Measurements from ENCODE around the gene GPR160.
"Not testable (repeated sequence)": the region's sequence is repeated elsewhere in the genome, so short reads cannot be mapped to it uniquely, and the experiment has no call there.

Gene GPR160

GRCh38 chr3:170037463-170038433, at the start of gene GPR160:
TSS of gene GPR160 (plus strand) at chr3:170037995. CDS start at chr3:170083973, 45,978 bp downstream.
- DNase-seq (ENCODE audit: low read depth, low spot score) = peak; percentile 57

GRCh38 chr3:169990431-169990830, 47.4 kb upstream of the GPR160 start:
- DNase-seq (ENCODE audit: low read depth, low spot score) = no peak

DNA sequence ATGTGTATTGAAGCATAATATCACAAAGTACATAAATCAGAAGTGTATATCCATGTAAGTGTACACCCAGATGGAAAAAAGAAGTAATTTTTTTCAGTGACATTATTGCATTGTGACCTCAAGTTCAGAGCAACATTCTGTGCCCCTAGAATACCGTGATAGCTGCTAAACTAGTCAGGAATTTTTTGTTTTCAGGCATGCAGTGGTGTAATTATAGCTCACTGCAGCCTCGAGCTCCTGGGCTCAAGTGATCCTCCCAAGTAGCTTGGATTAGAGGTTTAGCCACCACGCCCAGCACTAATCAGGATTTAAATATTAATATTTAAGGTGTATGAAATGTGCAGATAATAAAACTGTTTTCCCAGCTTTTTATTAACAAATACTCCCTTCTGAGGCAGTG, 45.6 kb upstream of the GPR160 start:
- DNase-seq (ENCODE audit: low read depth, low spot score) = no peak

GRCh38 chr3:169992781-169993180, 45.0 kb upstream of the GPR160 start:
- DNase-seq (ENCODE audit: low read depth, low spot score) = no peak

DNA sequence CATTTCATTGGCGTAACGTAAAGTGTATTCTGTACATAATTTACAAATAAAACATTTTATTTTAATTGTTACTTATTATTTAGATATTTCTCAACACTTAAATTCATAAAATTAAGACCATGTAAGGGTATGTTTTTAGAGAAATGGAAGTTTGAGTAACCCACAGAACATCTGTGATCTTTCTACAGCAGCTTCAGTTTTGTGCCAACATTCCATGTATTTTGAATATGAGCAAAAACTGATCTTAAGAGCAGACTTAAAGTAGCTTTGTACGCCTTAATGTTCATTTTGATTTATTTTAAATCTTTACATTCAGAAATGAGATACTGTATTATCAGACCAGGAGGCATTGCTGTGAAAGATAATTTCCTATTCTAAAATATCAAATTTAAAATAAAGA, 44.0 kb upstream of the GPR160 start:
- DNase-seq (ENCODE audit: low read depth, low spot score) = no peak

DNA sequence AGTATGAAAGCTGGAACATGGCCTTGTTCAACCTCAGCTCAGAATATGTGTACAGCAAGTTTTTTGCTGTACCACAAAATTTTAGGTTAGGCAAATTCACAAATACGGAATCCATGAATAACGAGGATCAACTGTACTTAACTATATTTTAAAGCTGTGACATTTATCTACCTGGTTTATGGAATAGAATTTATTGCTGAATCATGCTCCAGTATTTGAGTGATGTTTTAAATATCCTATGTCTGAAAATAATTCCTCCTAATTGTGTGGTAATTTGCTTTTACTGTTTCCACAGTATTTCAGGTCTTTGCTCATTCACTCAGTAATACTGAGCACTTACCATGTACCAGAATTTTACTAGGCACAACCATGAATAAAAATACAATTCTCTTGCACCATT, 41.7 kb upstream of the GPR160 start:
- DNase-seq (ENCODE audit: low read depth, low spot score) = no peak

- no peak for DNase-seq (ENCODE audit: low read depth, low spot score)
Measured at GRCh38 chr3:169998668-169999131, 39.1 kb upstream of the GPR160 start.

DNA sequence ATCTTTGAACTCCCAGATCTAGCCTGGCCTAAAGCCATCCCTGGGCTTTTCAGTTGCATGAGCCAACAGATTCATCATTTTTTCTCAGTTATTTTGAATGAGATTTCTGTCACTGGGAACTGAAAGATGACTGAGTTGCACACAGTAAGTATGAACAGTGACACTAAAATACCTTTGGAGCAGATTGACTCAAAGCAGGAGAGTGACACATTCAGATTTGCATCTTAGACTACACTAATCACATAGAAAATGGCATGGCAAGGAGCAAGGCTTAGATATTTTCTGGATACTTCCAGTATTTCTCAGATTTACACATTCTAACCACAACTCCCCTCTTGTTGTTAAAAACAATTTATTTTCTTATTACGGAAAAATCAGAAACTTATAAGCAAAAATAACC, 38.4 kb upstream of the GPR160 start:
- no peak for DNase-seq (ENCODE audit: low read depth, low spot score)

- DNase-seq (ENCODE audit: low read depth, low spot score) = no peak
Measured at GRCh38 chr3:170000051-170000450, 37.7 kb upstream of the GPR160 start.

DNA sequence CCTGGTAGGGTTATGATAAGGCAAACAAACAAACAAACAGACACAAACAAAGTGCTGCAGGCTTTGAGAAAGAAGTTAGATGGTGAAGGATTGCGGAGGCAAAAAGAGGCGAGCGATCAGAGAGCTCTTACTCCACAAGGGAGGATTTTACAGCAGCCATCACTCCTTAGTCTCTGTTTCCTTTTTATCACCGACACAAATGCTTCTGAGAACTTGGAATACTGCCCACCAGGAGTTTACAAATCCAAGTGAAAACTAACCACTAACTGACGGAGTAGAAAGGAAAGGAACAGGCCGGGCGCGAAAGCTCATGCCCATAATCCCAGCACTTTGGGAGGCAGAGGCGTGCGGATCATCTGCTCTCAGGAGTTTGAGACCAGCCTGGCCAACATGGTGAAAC, 35.6 kb upstream of the GPR160 start:
- DNase-seq (ENCODE audit: low read depth, low spot score) = no peak

DNA sequence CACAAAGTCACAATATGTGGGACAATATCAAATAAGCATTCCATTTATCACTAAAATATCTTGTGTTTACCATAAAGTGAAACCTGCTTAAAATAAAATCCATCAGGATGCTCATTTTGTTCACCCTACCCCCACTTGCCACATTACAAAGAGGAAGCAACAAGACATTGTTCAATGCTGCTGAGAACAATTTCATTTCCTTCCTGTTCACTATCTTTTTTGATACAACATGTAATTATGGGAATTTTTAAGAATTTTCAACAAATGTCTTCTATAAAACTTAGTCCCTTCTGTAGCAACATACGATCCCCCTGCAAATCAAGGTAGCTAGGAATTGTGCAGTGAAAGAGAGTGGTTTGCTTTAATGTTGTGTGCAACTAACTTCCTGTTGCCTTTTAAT, 34.9 kb upstream of the GPR160 start:
- no peak for DNase-seq (ENCODE audit: low read depth, low spot score)

- no peak for DNase-seq (ENCODE audit: low read depth, low spot score)
Measured at GRCh38 chr3:170003881-170004356, 33.9 kb upstream of the GPR160 start.

DNA sequence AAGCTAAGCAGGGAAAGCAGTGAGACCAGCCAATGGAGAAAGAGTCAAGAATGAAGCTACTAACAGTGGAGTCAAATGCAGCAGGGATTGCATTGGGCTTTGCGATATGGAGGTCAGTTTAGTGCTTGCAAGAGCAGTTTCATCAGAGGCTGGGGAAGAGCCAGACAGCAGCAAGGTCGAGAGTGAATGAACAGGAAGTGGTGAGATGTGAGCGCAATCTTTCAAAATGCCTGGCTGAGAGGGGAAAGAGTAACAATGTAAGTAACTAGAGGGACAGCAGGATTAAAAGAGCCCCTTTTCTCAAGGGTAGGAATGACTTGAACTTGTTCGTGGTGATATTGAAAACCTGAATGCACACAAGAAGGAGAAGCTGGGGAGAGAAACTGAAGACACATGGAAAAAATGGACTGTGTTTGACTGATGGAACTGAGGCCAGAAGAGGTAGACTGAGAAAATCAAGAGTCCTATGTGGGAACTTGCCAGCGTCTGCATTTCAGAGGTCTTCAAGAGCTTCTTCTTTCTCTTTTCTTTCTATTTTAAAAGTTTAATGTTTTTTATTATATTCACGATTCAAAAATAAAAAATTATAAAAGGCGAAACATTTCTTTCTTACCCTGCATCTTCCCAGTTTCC, 30.6 kb upstream of the GPR160 start:
- DNase-seq (ENCODE audit: low read depth, low spot score) = no peak

DNA sequence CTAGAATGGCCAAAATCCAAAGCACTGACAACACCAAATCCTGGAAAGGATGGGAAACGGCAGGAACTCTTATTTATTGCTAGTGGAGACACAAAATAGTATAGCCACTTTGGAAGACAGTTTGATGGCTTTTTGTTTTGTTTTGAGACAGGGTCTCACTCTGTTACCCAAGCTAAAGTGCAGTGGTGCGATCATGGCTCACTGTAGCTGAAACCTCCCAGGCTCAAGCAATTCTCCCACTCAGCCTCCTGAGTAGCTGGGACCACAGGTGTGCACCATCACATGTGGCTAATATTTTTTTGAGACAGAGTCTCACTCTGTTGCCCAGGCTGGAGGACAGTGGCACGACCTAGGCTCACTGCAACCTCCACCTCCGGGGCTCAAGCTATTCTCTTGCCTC, 27.3 kb upstream of the GPR160 start:
- no peak for DNase-seq (ENCODE audit: low read depth, low spot score)

DNA sequence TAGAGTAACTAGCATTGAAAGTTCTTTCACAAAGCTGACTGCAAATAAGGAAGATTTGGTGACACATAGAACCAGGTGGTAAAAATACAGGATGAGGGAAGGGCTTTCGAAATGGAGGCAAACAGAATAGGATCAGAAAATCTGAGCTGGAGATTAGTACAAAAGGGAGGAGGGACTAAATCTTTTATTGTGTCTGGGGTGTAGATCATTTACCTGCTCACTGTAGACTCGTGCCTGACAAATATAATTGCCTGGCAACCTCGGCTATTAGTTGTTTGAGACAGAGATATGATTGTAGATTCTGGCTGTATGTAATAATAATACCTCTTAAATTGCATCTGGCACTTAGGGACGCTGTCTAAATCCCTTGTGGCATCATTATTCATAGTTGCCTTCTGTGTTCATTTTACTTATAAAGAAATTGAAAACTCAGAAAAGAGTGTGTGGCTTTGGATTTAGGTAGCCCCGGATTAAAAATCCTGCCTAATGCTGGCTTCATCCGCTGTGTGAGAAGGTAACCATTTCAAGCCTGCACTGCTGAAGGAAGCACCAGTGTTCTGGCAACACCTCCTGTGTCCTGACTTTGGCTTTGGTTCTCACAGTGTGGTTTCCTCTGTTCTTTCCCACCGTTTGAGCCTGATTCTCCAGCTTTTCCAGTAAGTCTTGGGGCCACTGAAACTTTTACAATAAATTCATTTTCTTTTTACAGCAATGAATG, 25.0 kb upstream of the GPR160 start:
- no peak for DNase-seq (ENCODE audit: low read depth, low spot score)

DNA sequence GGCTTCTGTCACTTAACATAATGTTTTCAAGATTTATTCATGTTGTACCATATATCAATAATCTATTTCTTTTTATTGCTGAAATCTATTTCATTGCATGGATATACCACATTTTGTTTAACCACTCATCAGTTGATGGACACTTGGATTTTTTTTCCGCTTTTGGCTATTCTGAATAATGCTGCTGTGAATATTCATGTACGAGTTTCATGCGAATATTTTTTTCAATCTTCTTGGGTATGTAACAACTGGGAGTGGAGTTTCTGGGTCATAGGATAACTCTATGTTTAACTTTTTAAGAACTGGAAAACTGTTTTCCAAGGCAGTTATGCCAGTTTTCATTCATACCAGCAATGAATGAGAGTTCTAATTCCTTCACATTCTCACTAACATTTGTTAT, 21.7 kb upstream of the GPR160 start:
- no peak for DNase-seq (ENCODE audit: low read depth, low spot score)

DNA sequence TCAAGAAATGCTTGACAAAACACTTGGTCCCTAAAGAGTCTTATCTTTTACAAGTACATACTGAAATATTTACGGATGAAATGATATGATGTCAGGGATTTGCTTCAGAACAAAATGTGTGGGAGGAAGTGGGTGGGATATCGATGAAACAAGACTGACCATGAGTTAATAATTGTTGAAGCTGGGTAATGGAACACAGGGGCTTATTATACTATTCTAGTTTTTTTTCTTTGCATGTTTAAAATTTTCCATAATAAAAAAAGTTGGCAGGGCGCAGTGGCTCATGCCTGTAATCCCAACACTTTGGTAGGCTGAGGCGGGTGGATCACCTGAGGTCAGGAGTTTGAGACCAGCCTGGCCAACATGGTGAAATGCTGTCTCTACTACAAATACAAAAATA, 18.5 kb upstream of the GPR160 start:
- DNase-seq (ENCODE audit: low read depth, low spot score) = not testable (repeated sequence)

GRCh38 chr3:170021083-170021482, 16.7 kb upstream of the GPR160 start:
- no peak for DNase-seq (ENCODE audit: low read depth, low spot score)

DNA sequence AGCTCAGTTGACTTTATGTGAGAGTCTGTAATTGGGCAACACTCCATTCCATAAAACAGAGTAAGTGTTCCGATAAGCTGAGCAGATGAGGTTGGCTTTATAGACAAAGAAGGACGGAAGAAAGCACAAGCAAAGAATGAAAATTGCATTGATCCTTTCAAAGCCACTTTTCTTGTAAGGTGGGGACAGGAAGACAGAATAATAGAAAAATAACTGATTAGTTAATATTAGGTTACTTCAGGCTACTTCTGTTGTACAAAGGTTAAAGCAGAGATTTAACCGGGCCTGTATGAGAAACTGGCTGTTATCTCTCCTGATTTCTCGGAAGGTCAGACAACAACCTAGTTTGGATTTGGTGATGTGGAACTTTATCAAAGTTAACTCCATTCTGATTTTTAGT, 15.5 kb upstream of the GPR160 start:
- DNase-seq (ENCODE audit: low read depth, low spot score) = no peak

GRCh38 chr3:170023165-170023564, 14.6 kb upstream of the GPR160 start:
- DNase-seq (ENCODE audit: low read depth, low spot score) = no peak

DNA sequence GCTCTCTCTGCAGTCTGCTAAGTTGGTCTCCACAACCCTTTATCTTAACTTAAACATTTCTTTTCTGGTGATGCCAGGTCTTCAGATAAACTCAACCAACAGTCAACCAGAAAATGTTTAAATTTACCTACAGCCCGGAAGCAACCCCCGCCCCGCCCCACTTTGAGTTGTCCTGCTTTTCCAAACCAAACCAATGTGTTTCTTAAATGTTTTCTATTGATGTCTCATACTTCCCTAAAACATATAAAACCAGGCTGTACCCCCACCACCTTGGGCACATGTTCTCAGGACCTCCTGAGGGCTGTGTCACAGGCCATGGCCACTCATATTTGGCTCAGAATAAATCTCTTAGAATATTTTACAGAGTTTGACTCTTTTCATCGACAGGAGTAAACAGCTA, 13.2 kb upstream of the GPR160 start:
- no peak for DNase-seq (ENCODE audit: low read depth, low spot score)

Measured in activated naive CD8-positive, alpha-beta T cell treated with anti-CD3 and anti-CD28 coated beads, Interleukin-2, amount 50 U/mL, for 16 hours (primary cell).